HG03280 (cell line): ENCODE measurements around the gene TRAPPC1.
A peak's percentile ranks its signal among the peaks of the same experiment; 100 is the strongest.
"Not testable (repeated sequence)": the region's sequence is repeated elsewhere in the genome, so short reads cannot be mapped to it uniquely, and the experiment has no call there.

ENCODE experiments used
- ATAC-seq: cut with Tn5 transposase; IDR thresholded peaks from one replicate; pipeline ENCODE4 v1.9.1; 2021; ENCODE audit warnings: mild to moderate bottlenecking, moderate library complexity; ENCODE audit not compliant: unreplicated experiment

TRAPPC1 gene

GRCh38 chr17:7931709-7932482 is at the start of gene TRAPPC1, which contains the start of gene CNTROB:
TRAPPC1 (minus strand) TSS chr17:7931946; CDS start chr17:7931829, 117 bp downstream.
CNTROB (plus strand) TSS chr17:7932206; CDS start chr17:7933080, 874 bp downstream.
- peak; percentile 93 for ATAC-seq

GRCh38 chr17:7977805-7978204 is 46.1 kb upstream of the TRAPPC1 start:
- ATAC-seq: no peak

GRCh38 chr17:7977039-7977438 is 45.3 kb upstream of the TRAPPC1 start:
- no peak for ATAC-seq

- no peak for ATAC-seq
Observed at GRCh38 chr17:7974638-7975131, 42.9 kb upstream of the TRAPPC1 start.

- ATAC-seq: no peak
Observed at GRCh38 chr17:7972131-7972785, 40.5 kb upstream of the TRAPPC1 start.

- ATAC-seq: no peak
Observed at GRCh38 chr17:7971651-7972050, 39.9 kb upstream of the TRAPPC1 start.

GRCh38 chr17:7969433-7969832 is 37.7 kb upstream of the TRAPPC1 start:
- ATAC-seq: no peak

- ATAC-seq: no peak
Observed at GRCh38 chr17:7967751-7968150, 36.0 kb upstream of the TRAPPC1 start.

- no peak for ATAC-seq
Observed at GRCh38 chr17:7961421-7961820, 29.7 kb upstream of the TRAPPC1 start.

- no peak for ATAC-seq
Observed at GRCh38 chr17:7959503-7960253, 27.9 kb upstream of the TRAPPC1 start.

- ATAC-seq: no peak
Observed at GRCh38 chr17:7956228-7956965, 24.7 kb upstream of the TRAPPC1 start.

- no peak for ATAC-seq
Observed at GRCh38 chr17:7955414-7956227, 23.9 kb upstream of the TRAPPC1 start.

- ATAC-seq: not testable (repeated sequence)
Observed at GRCh38 chr17:7953266-7953665, 21.5 kb upstream of the TRAPPC1 start.

GRCh38 chr17:7951143-7951792 is 19.5 kb upstream of the TRAPPC1 start:
- ATAC-seq: peak; percentile 59

- ATAC-seq: no peak
Observed at GRCh38 chr17:7950578-7950977, 18.8 kb upstream of the TRAPPC1 start.

- ATAC-seq: no peak
Observed at GRCh38 chr17:7947651-7948050, 15.9 kb upstream of the TRAPPC1 start.

GRCh38 chr17:7946441-7946840 is 14.7 kb upstream of the TRAPPC1 start:
- ATAC-seq: no peak

- no peak for ATAC-seq
Observed at GRCh38 chr17:7945651-7946050, 13.9 kb upstream of the TRAPPC1 start.

- no peak for ATAC-seq
Observed at GRCh38 chr17:7944326-7944725, 12.6 kb upstream of the TRAPPC1 start.
